ENCODE data around the gene GSG1L2.

GRCh38 chr17:9780552-9780951 lies 41.3 kb downstream of the GSG1L2 start:
- TF ChIP-seq POLR2A (IDR thresholded peaks at IDR 0.05): no peak
- TF ChIP-seq CTCF (IDR thresholded peaks at IDR 0.05): no peak
- TF ChIP-seq POLR2AphosphoS5 (IDR thresholded peaks at IDR 0.05): no peak
